Keratinocyte (primary cell): ENCODE measurements around the gene METTL9.

ENCODE experiments used
- EZH2 ChIP-seq: IDR thresholded peaks from one replicate; pipeline ENCODE4 v1.6.1; 2012; ENCODE audit warnings: inconsistent platforms, mild to moderate bottlenecking, low read length, moderate library complexity
- TF ChIP-seq, protein P1 (sequence below), 3 experiments: IDR thresholded peaks in 1 of 3; conservative IDR thresholded peaks in 1 of 3; optimal IDR thresholded peaks in 1 of 3; 2 replicates in 2 of 3; 3 replicates in 1 of 3; pipeline versions ENCODE3 to v1.5.1; 2011; ENCODE audit warnings: low read length in 3 of 3, mild to moderate bottlenecking in 3 of 3, moderate library complexity in 2 of 3, control low read depth in 1 of 3, inconsistent platforms in 1 of 3; ENCODE audit not compliant: insufficient read depth in 2 of 3; ENCODE audit errors: extremely low read depth in 1 of 3

DNA sequence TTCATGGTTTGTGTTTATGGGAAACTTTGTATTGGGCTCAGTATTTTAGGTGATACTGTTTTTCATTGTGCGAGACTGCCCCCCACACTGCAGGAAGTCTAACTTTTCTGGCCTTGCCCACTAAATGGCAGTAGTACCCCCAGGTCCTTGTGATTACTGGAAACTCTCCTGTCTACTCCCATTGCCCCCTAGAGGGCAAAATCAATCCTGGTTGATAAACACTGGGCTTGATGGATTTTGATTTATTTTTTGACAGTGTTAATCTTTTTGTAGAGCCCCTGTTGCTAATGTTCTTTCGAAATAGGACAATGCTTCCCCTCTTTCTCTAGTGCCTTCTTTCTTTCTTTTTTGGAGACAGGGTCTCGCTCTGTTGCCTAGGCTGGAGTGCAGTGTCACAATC lies 15.5 kb downstream of the METTL9 start:
- TF ChIP-seq, protein P1, sequence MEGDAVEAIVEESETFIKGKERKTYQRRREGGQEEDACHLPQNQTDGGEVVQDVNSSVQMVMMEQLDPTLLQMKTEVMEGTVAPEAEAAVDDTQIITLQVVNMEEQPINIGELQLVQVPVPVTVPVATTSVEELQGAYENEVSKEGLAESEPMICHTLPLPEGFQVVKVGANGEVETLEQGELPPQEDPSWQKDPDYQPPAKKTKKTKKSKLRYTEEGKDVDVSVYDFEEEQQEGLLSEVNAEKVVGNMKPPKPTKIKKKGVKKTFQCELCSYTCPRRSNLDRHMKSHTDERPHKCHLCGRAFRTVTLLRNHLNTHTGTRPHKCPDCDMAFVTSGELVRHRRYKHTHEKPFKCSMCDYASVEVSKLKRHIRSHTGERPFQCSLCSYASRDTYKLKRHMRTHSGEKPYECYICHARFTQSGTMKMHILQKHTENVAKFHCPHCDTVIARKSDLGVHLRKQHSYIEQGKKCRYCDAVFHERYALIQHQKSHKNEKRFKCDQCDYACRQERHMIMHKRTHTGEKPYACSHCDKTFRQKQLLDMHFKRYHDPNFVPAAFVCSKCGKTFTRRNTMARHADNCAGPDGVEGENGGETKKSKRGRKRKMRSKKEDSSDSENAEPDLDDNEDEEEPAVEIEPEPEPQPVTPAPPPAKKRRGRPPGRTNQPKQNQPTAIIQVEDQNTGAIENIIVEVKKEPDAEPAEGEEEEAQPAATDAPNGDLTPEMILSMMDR (optimal IDR thresholded peaks at IDR 0.05 in 1 of 3, IDR thresholded peaks at IDR 0.05 in 1 of 3, conservative IDR thresholded peaks at IDR 0.05 in 1 of 3; ENCODE audit: extremely low read depth in 1 of 3, insufficient read depth in 2 of 3, low read length in 3 of 3), result no peak
- no peak for TF ChIP-seq EZH2
